Keratinocyte (primary cell): ENCODE data around the gene CTNND1. TPM values are rescaled to one million over a fixed set of nuclear protein-coding genes. Genes with fewer than 3 reads are reported as not detected.
"Not testable (repeated sequence)": the region's sequence is repeated elsewhere in the genome, so short reads cannot be mapped to it uniquely, and the experiment has no call there.

Experiments
- DNase-seq: peaks from one replicate; pipeline ENCODE4 v3.0.0-alpha.2; 2011; ENCODE audit warnings: low read depth, missing footprints, low spot score
- FAIRE-seq: peaks from 2 replicates; lab custom pipeline; 2011; peaks lifted over from hg19 to GRCh38; lab: Jason Lieb, UNC
- H2AFZ ChIP-seq: 2 replicates; pipeline ENCODE4 v1.6.0; 2012; ENCODE audit warnings: low read length, control low read depth, inconsistent platforms; ENCODE audit not compliant: control insufficient read depth
- H3K27ac ChIP-seq: 2 replicates; pipeline ENCODE4 v1.5.1; 2011; ENCODE audit warnings: low read length; ENCODE audit not compliant: control insufficient read depth, insufficient read depth
- H3K27me3 ChIP-seq: 3 replicates; pipeline ENCODE4 v1.6.0; 2011; ENCODE audit warnings: low read length; ENCODE audit not compliant: control insufficient read depth, insufficient read depth; ENCODE audit errors: extremely low read depth
- H3K36me3 ChIP-seq, 2 experiments: 2 replicates in 1 of 2; 3 replicates in 1 of 2; pipeline ENCODE4 v1.5.1; 2011; ENCODE audit warnings: low read length in 2 of 2, mild to moderate bottlenecking in 1 of 2; ENCODE audit not compliant: control insufficient read depth in 2 of 2, insufficient read depth in 2 of 2; ENCODE audit errors: extremely low read depth in 1 of 2
- H3K4me1 ChIP-seq: 3 replicates; pipeline ENCODE4 v1.5.1; 2011; ENCODE audit warnings: low read length; ENCODE audit not compliant: control insufficient read depth, insufficient read depth; ENCODE audit errors: extremely low read depth
- H3K4me2 ChIP-seq: 3 replicates; pipeline ENCODE4 v1.6.0; 2011; ENCODE audit warnings: low read depth, low read length; ENCODE audit not compliant: control insufficient read depth, insufficient read depth; ENCODE audit errors: extremely low read depth
- H3K4me3 ChIP-seq, 3 experiments: fragments of 200-600 bp in 1 of 3; sonication (generic) in 1 of 3; 2 replicates in 2 of 3; 3 replicates in 1 of 3; pipeline ENCODE4 v1.5.1; 2011 to 2016; ENCODE audit warnings: low read length in 3 of 3, mild to moderate bottlenecking in 3 of 3, control low read depth in 2 of 3, inconsistent platforms in 1 of 3, low read depth in 1 of 3, mixed read lengths in 1 of 3, mixed run types in 1 of 3, moderate library complexity in 1 of 3; ENCODE audit not compliant: control insufficient read depth in 2 of 3, insufficient read depth in 2 of 3; ENCODE audit errors: extremely low read depth in 1 of 3
- H3K79me2 ChIP-seq: 2 replicates; pipeline ENCODE4 v1.6.0; 2012; ENCODE audit warnings: low read length; ENCODE audit not compliant: control insufficient read depth, insufficient read depth
- H3K9ac ChIP-seq: 3 replicates; pipeline ENCODE4 v1.6.0; 2011; ENCODE audit warnings: low read length; ENCODE audit not compliant: control insufficient read depth, insufficient read depth; ENCODE audit errors: extremely low read depth
- H3K9me1 ChIP-seq: 3 replicates; pipeline ENCODE4 v1.6.0; 2011; ENCODE audit warnings: low read length; ENCODE audit not compliant: control insufficient read depth, insufficient read depth; ENCODE audit errors: extremely low read depth
- H3K9me3 ChIP-seq: 2 replicates; pipeline ENCODE4 v1.5.1; 2012; ENCODE audit warnings: low read depth, low read length; ENCODE audit not compliant: control insufficient read depth
- H4K20me1 ChIP-seq: 3 replicates; pipeline ENCODE4 v1.6.0; 2011; ENCODE audit warnings: low read length; ENCODE audit not compliant: control insufficient read depth, insufficient read depth; ENCODE audit errors: extremely low read depth
- CTCF ChIP-seq, 3 experiments: IDR thresholded peaks in 1 of 3; conservative IDR thresholded peaks in 1 of 3; optimal IDR thresholded peaks in 1 of 3; 2 replicates in 2 of 3; 3 replicates in 1 of 3; pipeline versions ENCODE3 to v1.5.1; 2011; ENCODE audit warnings: low read length in 3 of 3, mild to moderate bottlenecking in 3 of 3, moderate library complexity in 2 of 3, control low read depth in 1 of 3, inconsistent platforms in 1 of 3; ENCODE audit not compliant: insufficient read depth in 2 of 3; ENCODE audit errors: extremely low read depth in 1 of 3
- EZH2 ChIP-seq: IDR thresholded peaks from one replicate; pipeline ENCODE4 v1.6.1; 2012; ENCODE audit warnings: inconsistent platforms, mild to moderate bottlenecking, low read length, moderate library complexity
- dilution Hi-C: fragments of 300-500 bp; cut with MboI; formaldehyde crosslinking; loops from one replicate; pipeline ENCODE4 v1.7.0; 2020; ENCODE audit warnings: low sequenced_read_pairs; ENCODE audit not compliant: extremely low pct_ligation_motif_present
- polyA plus RNA-seq, 5 experiments: library from polyadenylated mRNA; depleted of rRNA in 3 of 5; stranded (reverse) in 3 of 5; stranded (forward) in 1 of 5; unstranded in 1 of 5; fragments of >200 nt; gene quantifications; 1 replicate in 1 of 5; 2 replicates in 3 of 5; 3 replicates in 1 of 5; pipeline versions ENCODE4 v1.2.1 to v1.2.3, GENCODE V29; 2011 to 2012; ENCODE audit warnings: missing spikeins in 2 of 5, low read depth in 1 of 5, low replicate concordance in 1 of 5

Gene CTNND1
- polyA plus RNA-seq, 1 donor (not counting 4 experiments of a cell fraction or from before 2014, with no cell fraction given) = 144 TPM

GRCh38 chr11:57834852-57835251 lies 73.2 kb downstream of the CTNND1 start:
- H3K4me3 ChIP-seq = no peak overlapping the region
- no peaks in the 10 kb centered on the region for H4K20me1 ChIP-seq
- no peaks in the 10 kb centered on the region for H3K9me3 ChIP-seq
- dilution Hi-C loops = no loop called here
- no peaks in the 10 kb centered on the region for H3K79me2 ChIP-seq
- DNase-seq (no peak), FAIRE-seq (no peak)
- no peak overlapping the region for H3K9ac ChIP-seq
- H3K27ac ChIP-seq = no peak overlapping the region
- no peaks in the 10 kb centered on the region for H3K4me1 ChIP-seq
- no peaks in the 10 kb centered on the region for H3K36me3 ChIP-seq
- no peaks in the 10 kb centered on the region for H3K27me3 ChIP-seq
- no peak overlapping the region for H3K4me2 ChIP-seq
- H3K9me1 ChIP-seq = no peaks in the 10 kb centered on the region
- no peak overlapping the region for H2AFZ ChIP-seq
- TF ChIP-seq CTCF (optimal IDR thresholded peaks at IDR 0.05 in 1 of 3, IDR thresholded peaks at IDR 0.05 in 1 of 3, conservative IDR thresholded peaks at IDR 0.05 in 1 of 3; ENCODE audit: extremely low read depth in 1 of 3, insufficient read depth in 2 of 3, low read length in 3 of 3) = no peak
- no peak for TF ChIP-seq EZH2

- dilution Hi-C loops, FAIRE-seq, H3K36me3 ChIP-seq, H3K27me3 ChIP-seq, H3K27ac ChIP-seq, H4K20me1 ChIP-seq, H2AFZ ChIP-seq, H3K4me3 ChIP-seq, H3K79me2 ChIP-seq, H3K4me1 ChIP-seq, H3K9me1 ChIP-seq, H3K4me2 ChIP-seq, DNase-seq, H3K9ac ChIP-seq, H3K9me3 ChIP-seq: not testable (repeated sequence)
Observed at GRCh38 chr11:57838609-57839008, 77.0 kb downstream of the CTNND1 start.

- no peak for TF ChIP-seq EZH2
- no peak for TF ChIP-seq CTCF (optimal IDR thresholded peaks at IDR 0.05 in 1 of 3, IDR thresholded peaks at IDR 0.05 in 1 of 3, conservative IDR thresholded peaks at IDR 0.05 in 1 of 3; ENCODE audit: extremely low read depth in 1 of 3, insufficient read depth in 2 of 3, low read length in 3 of 3)
- peaks cover 0 to 3% of the 10 kb centered on the region in 2 experiments for H3K36me3 ChIP-seq
- no peak overlapping the region for H3K9ac ChIP-seq
- H3K4me3 ChIP-seq = no peak overlapping the region
- dilution Hi-C loops = no loop called here
- DNase-seq (no peak), FAIRE-seq (no peak)
- no peaks in the 10 kb centered on the region for H3K79me2 ChIP-seq
- no peaks in the 10 kb centered on the region for H3K9me3 ChIP-seq
- H3K4me2 ChIP-seq = no peak overlapping the region
- H3K27ac ChIP-seq = no peak overlapping the region
- no peaks in the 10 kb centered on the region for H3K27me3 ChIP-seq
- H3K9me1 ChIP-seq = no peaks in the 10 kb centered on the region
- no peaks in the 10 kb centered on the region for H3K4me1 ChIP-seq
- H2AFZ ChIP-seq = no peak overlapping the region
- no peaks in the 10 kb centered on the region for H4K20me1 ChIP-seq
Observed at GRCh38 chr11:57842873-57843272, 81.3 kb downstream of the CTNND1 start.
